K562 (cell line): Measurements from ENCODE around the gene CCR9. TPM values are rescaled to one million over a fixed set of nuclear protein-coding genes. Genes with fewer than 3 reads are reported as not detected.

ENCODE experiments used
- CBFA2T3 ChIP-seq: fragments of 450-650 bp; IDR thresholded peaks from 2 replicates; pipeline ENCODE4 v1.6.1; 2017
- CHAMP1 ChIP-seq: fragments of 450-650 bp; IDR thresholded peaks from 2 replicates; pipeline ENCODE4 v1.6.1; 2016; ENCODE audit warnings: mild to moderate bottlenecking
- HDAC8 ChIP-seq: fragments of 450-650 bp; IDR thresholded peaks from 2 replicates; pipeline ENCODE4 v1.6.1; 2016; ENCODE audit warnings: mild to moderate bottlenecking, missing genetic modification characterization, moderate library complexity, missing compliant biosample characterization
- HIVEP1 ChIP-seq: fragments of 250-450 bp; sonication (Bioruptor Pico); IDR thresholded peaks from 2 replicates; pipeline ENCODE4 v1.4.0; 2020; ENCODE audit warnings: mild to moderate bottlenecking
- MCM2 ChIP-seq: fragments of 450-650 bp; IDR thresholded peaks from 2 replicates; pipeline ENCODE4 v1.6.1; 2017; ENCODE audit warnings: low read depth, mild to moderate bottlenecking
- MEF2A ChIP-seq: IDR thresholded peaks from 2 replicates; pipeline ENCODE4 v1.6.1; 2011; ENCODE audit warnings: low read depth, mild to moderate bottlenecking, low read length, moderate library complexity; ENCODE audit not compliant: control insufficient read depth
- RBM14 ChIP-seq: fragments of 200-400 bp; formaldehyde crosslinking; IDR thresholded peaks from 2 replicates; pipeline ENCODE4 v1.6.1; 2018; ENCODE audit warnings: low read depth, mild to moderate bottlenecking, low read length, moderate library complexity, borderline replicate concordance; ENCODE audit not compliant: insufficient read depth
- REST ChIP-seq, 2 experiments: fragments of 450-650 bp; formaldehyde crosslinking in 1 of 2; IDR thresholded peaks; 2 replicates each; pipeline versions ENCODE4 v1.4.0 to v1.6.1; 2014 to 2020; ENCODE audit warnings: mild to moderate bottlenecking in 2 of 2, borderline replicate concordance in 1 of 2, low read depth in 1 of 2
- TRIM28 ChIP-seq: fragments of 450-650 bp; IDR thresholded peaks from 2 replicates; pipeline ENCODE4 v1.6.1; 2017
- ZNF347 ChIP-seq: fragments of 450-650 bp; formaldehyde crosslinking; IDR thresholded peaks from 2 replicates; pipeline ENCODE4 v1.4.0; 2020; ENCODE audit warnings: low read depth, mild to moderate bottlenecking, moderate library complexity
- ZNF449 ChIP-seq: fragments of 250-450 bp; sonication (Bioruptor Pico); IDR thresholded peaks from 2 replicates; pipeline ENCODE4 v1.8.0; 2022; ENCODE audit warnings: moderate library complexity, mild to moderate bottlenecking, inconsistent platforms
- ZNF740 ChIP-seq, 3 experiments: fragments of 200-800 bp in 1 of 3; sonication (Bioruptor generic) in 1 of 3; sonication (generic) in 1 of 3; formaldehyde crosslinking in 1 of 3; IDR thresholded peaks; 2 replicates each; pipeline versions ENCODE4 v1.6.1 to v1.8.0; 2016 to 2022; ENCODE audit warnings: mild to moderate bottlenecking in 2 of 3, missing compliant biosample characterization in 2 of 3, missing genetic modification characterization in 2 of 3, missing genetic modification reagents in 1 of 3
- ZNF830 ChIP-seq: fragments of 250-450 bp; sonication (Bioruptor Pico); IDR thresholded peaks from 2 replicates; pipeline ENCODE4 v1.5.0; 2021; ENCODE audit warnings: mild to moderate bottlenecking
- polyA plus RNA-seq, 8 experiments: library from polyadenylated mRNA; depleted of rRNA in 4 of 8; stranded (reverse) in 5 of 8; unstranded in 3 of 8; fragments of >200 nt; fragmentation: Nextera tagmentation in 2 of 8; fragmentation: Illumina TruSeq in 1 of 8; extraction: Ambion mirVana in 2 of 8; extraction: Trizol in 1 of 8; gene quantifications; 2 replicates each; pipeline versions ENCODE4 v1.2.1 to v1.2.3, GENCODE V29; 2011 to 2014; ENCODE audit warnings: inconsistent platforms in 1 of 8, missing spikeins in 1 of 8
- total RNA-seq, 7 experiments: library from RNA; depleted of rRNA in 6 of 7; stranded (reverse); fragments of >200 nt in 6 of 7; fragmentation: Illumina TruSeq in 2 of 7; extraction: Trizol in 2 of 7; gene quantifications; 2 replicates each; pipeline versions ENCODE4 v1.2.1 to v1.2.3, GENCODE V29; 2011 to 2021; ENCODE audit warnings: low replicate concordance in 1 of 7

CCR9 gene
- total and polyA plus RNA-seq, 9 of the 15 experiments (the other 6 are each of a cell fraction or from before 2014, with no cell fraction given), result not detected

- no peak for TF ChIP-seq MCM2
- no peak for TF ChIP-seq HDAC8 (tag)
- TF ChIP-seq ZNF347 (CRISPR knock-in tag), result no peak
- TF ChIP-seq MEF2A, result no peak
- no peak for TF ChIP-seq REST (IDR thresholded peaks at IDR 0.05; ENCODE audit: borderline replicate concordance)
- TF ChIP-seq REST (CRISPR knock-in tag; IDR thresholded peaks at IDR 0.05; ENCODE audit: low read depth), result no peak
- TF ChIP-seq CHAMP1, result no peak
- no peak for TF ChIP-seq RBM14
- no peak for TF ChIP-seq HIVEP1 (CRISPR knock-in tag)
- TF ChIP-seq CBFA2T3, result peak; percentile 97
- no peak for TF ChIP-seq ZNF449 (CRISPR knock-in tag)
- TF ChIP-seq ZNF830 (CRISPR knock-in tag), result no peak
- no peak for TF ChIP-seq ZNF740 (CRISPR knock-in tag; IDR thresholded peaks at IDR 0.05)
- TF ChIP-seq ZNF740 (tag; IDR thresholded peaks at IDR 0.05), result no peak
- no peak for TF ChIP-seq TRIM28
Observed at GRCh38 chr3:45881078-45882022, 5.0 kb upstream of the CCR9 start (continued).
